Esophagus squamous epithelium (tissue), 5 donors: Measurements from ENCODE around the gene CADPS. TPM values are rescaled to one million over a fixed set of nuclear protein-coding genes. Genes with fewer than 3 reads are reported as not detected.

ENCODE experiments used
- DNase-seq: peaks from one replicate; lab custom pipeline; 2025; lab: John Stamatoyannopoulos, UW
- H3K27ac ChIP-seq, 4 donors: fragments of 200-600 bp; sonication (generic); one replicate each; pipeline ENCODE4 v1.5.1; 2016 to 2019; ENCODE audit warnings: mild to moderate bottlenecking in 1 of 4
- H3K27me3 ChIP-seq, 4 donors: fragments of 200-600 bp; sonication (generic); 1 replicate in 3 of 4; 2 replicates in 1 of 4; pipeline versions ENCODE4 v1.5.1 to v1.6.0; 2017 to 2021; ENCODE audit warnings: antibody characterized with exemption in 1 of 4
- H3K36me3 ChIP-seq, 3 donors: fragments of 200-600 bp; sonication (generic); one replicate each; pipeline ENCODE4 v1.5.1; 2016 to 2019
- H3K4me1 ChIP-seq, 3 donors: fragments of 200-600 bp; sonication (generic); one replicate each; pipeline ENCODE4 v1.5.1; 2017 to 2019
- H3K4me3 ChIP-seq, 4 donors: fragments of 200-600 bp; sonication (generic); 1 replicate in 3 of 4; 2 replicates in 1 of 4; pipeline ENCODE4 v1.5.1; 2016 to 2019; ENCODE audit warnings: mild to moderate bottlenecking in 2 of 4, moderate library complexity in 1 of 4
- H3K9me3 ChIP-seq, 3 donors: fragments of 200-600 bp; sonication (generic); one replicate each; pipeline ENCODE4 v1.5.1; 2016 to 2019
- POLR2A ChIP-seq, 4 donors: fragments of 450-650 bp; IDR thresholded peaks; one replicate each; pipeline ENCODE4 v1.6.1; 2017; ENCODE audit warnings: antibody characterized with exemption in 4 of 4, mild to moderate bottlenecking in 4 of 4, moderate library complexity in 3 of 4
- WGBS, 2 donors: methylation state at CpG; one replicate each; pipeline ENCODE4 v1.1.5; 2018; 5-methylcytosine and 5-hydroxymethylcytosine counted together
- intact Hi-C: fragments of 100-400 bp; cut with DNase I; formaldehyde crosslinking; loops from one replicate; pipeline ENCODE4 v1.15.0; 2022
- total RNA-seq, 4 donors: library from RNA; depleted of rRNA; stranded (reverse); fragments of >200 nt; gene quantifications; one replicate each; pipeline ENCODE4 v1.1.0, GENCODE V29; 2016
- TF ChIP-seq, protein P1 (sequence below), 6 experiments: fragments of 450-650 bp in 4 of 6; fragments of 200-600 bp in 2 of 6; sonication (generic) in 2 of 6; IDR thresholded peaks; one replicate each; pipeline ENCODE4 v1.5.1; 2016 to 2019; ENCODE audit warnings: antibody characterized with exemption in 6 of 6, mild to moderate bottlenecking in 4 of 6, moderate library complexity in 4 of 6
- donor health status: DM: yes; HTN: yes; CAD: no.

The CADPS gene
- total RNA-seq, 4 donors from 2014 or later, result 0.09 to 4.8 TPM; not detected in 2

DNA sequence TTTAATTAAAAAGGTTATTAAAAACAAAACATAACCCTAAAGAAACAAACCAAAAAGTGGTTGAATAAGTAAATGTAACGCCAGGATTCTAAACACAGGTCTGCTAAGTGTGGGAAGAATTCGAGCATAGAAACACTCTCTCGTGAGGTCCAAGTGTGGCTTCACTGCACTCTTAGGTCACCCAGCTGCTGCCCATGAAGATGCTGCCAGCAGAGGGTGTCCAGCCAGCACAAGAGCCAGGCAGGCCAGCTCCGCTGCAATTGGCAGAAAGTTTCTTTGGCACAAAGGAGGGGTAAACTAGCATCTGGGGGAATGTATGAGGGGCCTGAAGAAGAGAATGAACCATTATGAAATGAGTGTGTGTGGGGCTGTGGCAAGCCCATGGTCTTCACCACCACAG, 286.1 kb downstream of the CADPS start:
- H3K27ac ChIP-seq, result no peak overlapping the region
- 68 to 76% methylated on average over 4 of the region's 4 CpGs for WGBS, 2 donors
- TF ChIP-seq, protein P1, sequence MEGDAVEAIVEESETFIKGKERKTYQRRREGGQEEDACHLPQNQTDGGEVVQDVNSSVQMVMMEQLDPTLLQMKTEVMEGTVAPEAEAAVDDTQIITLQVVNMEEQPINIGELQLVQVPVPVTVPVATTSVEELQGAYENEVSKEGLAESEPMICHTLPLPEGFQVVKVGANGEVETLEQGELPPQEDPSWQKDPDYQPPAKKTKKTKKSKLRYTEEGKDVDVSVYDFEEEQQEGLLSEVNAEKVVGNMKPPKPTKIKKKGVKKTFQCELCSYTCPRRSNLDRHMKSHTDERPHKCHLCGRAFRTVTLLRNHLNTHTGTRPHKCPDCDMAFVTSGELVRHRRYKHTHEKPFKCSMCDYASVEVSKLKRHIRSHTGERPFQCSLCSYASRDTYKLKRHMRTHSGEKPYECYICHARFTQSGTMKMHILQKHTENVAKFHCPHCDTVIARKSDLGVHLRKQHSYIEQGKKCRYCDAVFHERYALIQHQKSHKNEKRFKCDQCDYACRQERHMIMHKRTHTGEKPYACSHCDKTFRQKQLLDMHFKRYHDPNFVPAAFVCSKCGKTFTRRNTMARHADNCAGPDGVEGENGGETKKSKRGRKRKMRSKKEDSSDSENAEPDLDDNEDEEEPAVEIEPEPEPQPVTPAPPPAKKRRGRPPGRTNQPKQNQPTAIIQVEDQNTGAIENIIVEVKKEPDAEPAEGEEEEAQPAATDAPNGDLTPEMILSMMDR (IDR thresholded peaks at IDR 0.05), result no peak
- TF ChIP-seq POLR2A (IDR thresholded peaks at IDR 0.05), result no peak

DNA sequence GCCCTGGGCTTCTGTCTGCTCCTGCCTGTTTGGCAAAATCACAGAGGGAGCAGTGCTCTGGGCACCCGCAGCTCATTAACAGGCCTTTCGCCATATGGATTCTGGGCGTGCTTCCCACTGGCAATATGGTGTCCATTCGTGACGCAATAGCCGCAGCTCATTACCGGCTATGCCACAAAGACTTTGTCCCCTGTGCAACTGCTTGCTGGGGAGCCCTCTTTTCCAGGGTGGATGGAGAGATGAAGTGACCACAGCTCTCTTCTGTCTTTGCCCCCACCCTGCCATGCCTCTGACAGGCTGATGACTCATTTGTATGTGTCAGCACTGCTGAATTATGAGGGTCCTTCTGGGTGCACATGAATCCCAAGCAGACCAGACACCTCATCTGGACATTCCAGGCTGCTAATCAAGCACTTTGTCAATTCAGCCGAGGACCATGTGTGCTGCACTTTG, 287.6 kb downstream of the CADPS start:
- intact Hi-C loops, result no loop called here
- TF ChIP-seq, protein P1 (IDR thresholded peaks at IDR 0.05), result no peak
- TF ChIP-seq POLR2A (IDR thresholded peaks at IDR 0.05), result no peak

More for the DNA sequence above, 286.1 kb downstream of the CADPS start:
- DNase-seq, result no peak
- H3K9me3 ChIP-seq, result no peaks in the 10 kb centered on the region
- peaks cover 0 to 16% (median 0%) of the 10 kb centered on the region in 4 donors for H3K27me3 ChIP-seq
- H3K4me1 ChIP-seq, result no peaks in the 10 kb centered on the region
- no peak overlapping the region for H3K4me3 ChIP-seq
- intact Hi-C loops, result no loop called here
- no peaks in the 10 kb centered on the region for H3K36me3 ChIP-seq

DNA sequence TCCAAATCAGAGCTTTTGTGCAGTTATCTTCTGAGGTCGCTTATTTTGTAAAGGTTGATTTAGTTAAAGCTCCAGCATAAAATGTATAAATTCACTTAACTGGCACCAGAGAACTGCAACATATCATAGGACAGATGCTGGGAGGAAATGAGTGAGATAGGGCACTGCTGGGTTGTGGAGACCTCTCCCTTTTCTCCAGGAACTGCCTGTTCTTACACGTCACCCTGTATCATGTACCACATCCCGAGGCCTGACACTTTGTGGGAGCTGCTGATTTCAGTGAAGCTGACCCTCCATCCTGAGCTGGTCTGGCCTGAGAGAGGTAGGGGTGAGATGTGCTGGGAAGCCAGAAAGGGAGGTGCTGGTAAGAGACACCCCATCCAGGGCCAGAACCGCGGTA, 288.0 kb downstream of the CADPS start:
- Histone ChIP-seq H3K4me1 (no peaks in the 10 kb centered on the region), H3K9me3 (no peaks in the 10 kb centered on the region), H3K36me3 (no peaks in the 10 kb centered on the region), H3K27ac (no peak overlapping the region), H3K4me3 (no peak overlapping the region), H3K27me3 (peaks cover 0 to 16% (median 0%) of the 10 kb centered on the region in 4 donors)
- no peak for TF ChIP-seq POLR2A (IDR thresholded peaks at IDR 0.05)
- TF ChIP-seq, protein P1 (IDR thresholded peaks at IDR 0.05), result no peak
- WGBS, 2 donors, result 80 to 84% methylated on average over 5 of the region's 5 CpGs
- intact Hi-C loops, result no loop called here
- DNase-seq, result no peak

More for the DNA sequence above, 287.6 kb downstream of the CADPS start:
- Histone ChIP-seq H3K36me3 (no peaks in the 10 kb centered on the region), H3K27me3 (peaks cover 0 to 16% (median 0%) of the 10 kb centered on the region in 4 donors), H3K9me3 (no peaks in the 10 kb centered on the region), H3K4me3 (no peak overlapping the region), H3K4me1 (no peaks in the 10 kb centered on the region), H3K27ac (no peak overlapping the region)
- DNase-seq, result no peak
- 79 to 97% methylated on average over 7 of the region's 8 CpGs for WGBS, 2 donors

DNA sequence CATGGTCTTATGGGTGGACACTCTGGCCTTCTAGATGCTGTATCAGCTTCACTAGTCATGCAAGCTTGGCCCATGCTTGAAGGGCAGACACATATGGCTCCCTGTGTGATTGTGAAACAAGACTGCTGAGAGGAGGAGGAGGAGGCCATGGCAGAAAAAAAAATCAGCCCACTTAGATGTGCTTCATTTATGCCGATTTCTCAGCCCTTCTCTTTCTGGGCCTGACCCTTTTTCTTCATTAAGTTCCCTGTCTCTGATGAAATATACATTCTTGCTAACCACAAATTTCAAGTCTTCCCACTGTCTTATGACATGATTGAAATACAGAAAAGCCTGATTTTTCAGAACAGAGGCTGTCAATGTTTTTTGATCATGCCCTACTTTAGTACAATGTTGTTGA, 288.9 kb downstream of the CADPS start:
- no peak for DNase-seq
- Histone ChIP-seq H3K27me3 (peaks cover 0 to 16% (median 0%) of the 10 kb centered on the region in 4 donors), H3K27ac (no peak overlapping the region), H3K9me3 (no peaks in the 10 kb centered on the region), H3K4me3 (no peak overlapping the region), H3K36me3 (no peaks in the 10 kb centered on the region), H3K4me1 (no peaks in the 10 kb centered on the region)
- TF ChIP-seq, protein P1 (IDR thresholded peaks at IDR 0.05), result no peak
- no peak for TF ChIP-seq POLR2A (IDR thresholded peaks at IDR 0.05)
- intact Hi-C loops, result no loop called here
- 71 to 75% methylated on average over 1 of the region's 1 CpG for WGBS, 2 donors

DNA sequence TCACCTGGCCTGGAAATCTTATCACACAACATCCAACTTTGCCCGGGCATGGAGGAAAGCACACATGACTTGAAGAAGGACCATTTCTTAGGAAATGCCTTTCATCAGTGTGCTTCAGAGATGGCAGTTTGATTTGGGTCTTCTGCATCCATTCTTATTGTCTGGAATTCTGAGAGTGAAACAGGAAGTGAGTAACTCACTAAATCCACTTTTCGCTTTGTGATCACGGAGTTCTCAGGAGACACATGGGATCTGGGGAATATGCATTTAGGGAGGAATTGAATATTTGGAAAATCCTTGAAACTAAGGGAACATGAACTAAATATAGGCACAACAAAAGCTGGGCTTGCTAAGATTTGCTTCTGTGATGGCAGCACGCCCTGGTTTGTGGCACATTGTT, 289.4 kb downstream of the CADPS start:
- H3K27me3 ChIP-seq, result peaks cover 0 to 12% (median 0%) of the 10 kb centered on the region in 4 donors
- H3K4me3 ChIP-seq, result no peak overlapping the region
- no peak overlapping the region for H3K27ac ChIP-seq
- intact Hi-C loops, result no loop called here
- H3K4me1 ChIP-seq, result no peaks in the 10 kb centered on the region
- no peaks in the 10 kb centered on the region for H3K36me3 ChIP-seq
- WGBS, 2 donors, result 42 to 47% methylated on average over 4 of the region's 4 CpGs
- TF ChIP-seq POLR2A (IDR thresholded peaks at IDR 0.05), result no peak
- TF ChIP-seq, protein P1 (IDR thresholded peaks at IDR 0.05), result no peak
- no peaks in the 10 kb centered on the region for H3K9me3 ChIP-seq
- no peak for DNase-seq
